Fibroblast of mammary gland (primary cell): ENCODE data around the gene TACO1.

Experiments
- DNase-seq: peaks from one replicate; pipeline ENCODE4 v3.0.0-alpha.2; 2010; ENCODE audit warnings: low read depth
- H3K4me3 ChIP-seq: 2 replicates; pipeline ENCODE4 v1.5.1; 2011; ENCODE audit warnings: low read depth, mild to moderate bottlenecking, low read length, moderate library complexity; ENCODE audit not compliant: control insufficient read depth
- TF ChIP-seq, protein P1 (sequence below): conservative IDR thresholded peaks from 2 replicates; pipeline ENCODE4 v1.5.1; 2011; ENCODE audit warnings: low read depth, low read length, inconsistent platforms; ENCODE audit not compliant: control insufficient read depth, insufficient read depth

The TACO1 gene

DNA sequence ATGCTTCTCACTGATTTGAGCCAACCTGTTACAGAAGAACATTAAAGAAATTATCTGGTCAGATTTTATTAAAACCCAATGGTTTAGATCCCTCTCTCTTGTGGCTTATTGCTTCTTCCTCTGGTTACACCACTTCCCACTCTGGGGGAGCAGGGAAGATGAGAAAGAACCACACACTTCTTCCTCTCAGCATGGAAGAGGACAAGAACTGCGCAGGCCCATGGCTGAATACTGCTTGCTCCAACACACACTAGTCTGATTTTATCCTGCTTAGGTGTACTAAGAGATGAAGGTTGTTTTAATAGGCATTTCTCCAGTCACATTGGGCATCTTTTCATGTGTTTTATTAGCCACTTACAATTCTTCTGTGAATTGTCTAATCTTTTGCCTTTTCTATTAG is 49.1 kb downstream of the TACO1 start:
- DNase-seq = no peak
- no peak overlapping the region for H3K4me3 ChIP-seq
- TF ChIP-seq, protein P1, sequence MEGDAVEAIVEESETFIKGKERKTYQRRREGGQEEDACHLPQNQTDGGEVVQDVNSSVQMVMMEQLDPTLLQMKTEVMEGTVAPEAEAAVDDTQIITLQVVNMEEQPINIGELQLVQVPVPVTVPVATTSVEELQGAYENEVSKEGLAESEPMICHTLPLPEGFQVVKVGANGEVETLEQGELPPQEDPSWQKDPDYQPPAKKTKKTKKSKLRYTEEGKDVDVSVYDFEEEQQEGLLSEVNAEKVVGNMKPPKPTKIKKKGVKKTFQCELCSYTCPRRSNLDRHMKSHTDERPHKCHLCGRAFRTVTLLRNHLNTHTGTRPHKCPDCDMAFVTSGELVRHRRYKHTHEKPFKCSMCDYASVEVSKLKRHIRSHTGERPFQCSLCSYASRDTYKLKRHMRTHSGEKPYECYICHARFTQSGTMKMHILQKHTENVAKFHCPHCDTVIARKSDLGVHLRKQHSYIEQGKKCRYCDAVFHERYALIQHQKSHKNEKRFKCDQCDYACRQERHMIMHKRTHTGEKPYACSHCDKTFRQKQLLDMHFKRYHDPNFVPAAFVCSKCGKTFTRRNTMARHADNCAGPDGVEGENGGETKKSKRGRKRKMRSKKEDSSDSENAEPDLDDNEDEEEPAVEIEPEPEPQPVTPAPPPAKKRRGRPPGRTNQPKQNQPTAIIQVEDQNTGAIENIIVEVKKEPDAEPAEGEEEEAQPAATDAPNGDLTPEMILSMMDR = no peak

DNA sequence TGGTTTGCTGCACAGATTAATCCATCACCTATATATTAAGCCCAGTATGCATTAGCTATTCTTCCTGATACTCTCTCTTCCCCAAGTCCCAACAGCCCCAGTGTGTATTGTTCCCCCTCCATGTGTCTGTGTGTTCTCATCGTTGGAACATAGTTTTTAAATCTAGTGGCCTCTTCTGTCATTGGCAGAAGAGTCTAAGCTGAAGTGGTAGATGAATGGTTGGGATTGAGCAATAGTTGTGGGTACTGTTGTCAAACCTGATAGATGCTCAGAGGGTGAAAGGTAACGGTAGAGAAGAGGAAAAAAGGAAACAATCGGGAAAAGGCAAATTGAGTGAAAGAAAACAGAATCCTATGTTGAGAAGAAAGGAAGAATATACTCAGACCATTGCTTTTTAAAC is 51.4 kb downstream of the TACO1 start:
- H3K4me3 ChIP-seq = no peak overlapping the region
- TF ChIP-seq, protein P1 = no peak
- DNase-seq = peak; percentile 26

DNA sequence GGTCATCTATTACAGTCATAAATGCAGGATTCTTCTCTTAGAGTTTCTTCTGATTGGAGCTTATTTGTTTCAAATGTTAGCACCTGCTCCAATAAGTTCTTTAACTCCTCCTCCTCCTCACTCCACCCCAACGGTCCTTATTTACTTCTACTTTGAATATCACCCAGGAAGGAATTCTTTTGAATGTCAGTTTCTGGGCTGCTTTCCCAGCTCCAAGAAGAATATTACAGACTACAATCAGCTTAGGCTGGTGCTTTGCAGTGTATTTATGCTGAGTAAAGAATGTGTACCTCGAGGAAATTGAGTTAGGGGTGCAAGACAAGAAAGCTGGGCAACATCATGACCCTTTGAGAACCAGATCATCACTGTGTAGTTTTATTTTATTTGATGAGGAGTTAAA is 52.4 kb downstream of the TACO1 start:
- no peak overlapping the region for H3K4me3 ChIP-seq
- TF ChIP-seq, protein P1 = no peak
- DNase-seq = no peak

DNA sequence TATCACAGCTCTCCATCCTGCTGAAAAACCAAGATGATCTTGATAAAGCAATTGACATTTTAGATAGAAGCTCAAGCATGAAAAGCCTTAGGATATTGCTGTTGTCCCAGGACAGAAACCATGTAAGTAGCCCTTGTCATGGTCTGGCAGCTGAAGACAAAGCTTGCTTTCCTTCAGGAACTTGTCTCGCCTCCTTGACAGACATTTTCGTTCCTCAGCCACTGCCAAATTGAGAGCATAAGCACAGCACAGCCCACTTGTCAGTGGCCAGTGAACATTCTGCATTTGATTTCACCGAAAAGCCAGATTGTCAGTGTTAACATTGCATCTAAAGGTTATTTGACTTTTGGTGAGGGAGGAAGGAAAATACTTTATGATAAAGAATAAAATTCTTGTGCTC is 57.1 kb downstream of the TACO1 start:
- TF ChIP-seq, protein P1 = no peak
- no peak overlapping the region for H3K4me3 ChIP-seq
- DNase-seq = no peak
